ENCODE results near the gene YBX1.
"Not testable (repeated sequence)": the region's sequence is repeated elsewhere in the genome, so short reads cannot be mapped to it uniquely, and the experiment has no call there.

The YBX1 gene

DNA sequence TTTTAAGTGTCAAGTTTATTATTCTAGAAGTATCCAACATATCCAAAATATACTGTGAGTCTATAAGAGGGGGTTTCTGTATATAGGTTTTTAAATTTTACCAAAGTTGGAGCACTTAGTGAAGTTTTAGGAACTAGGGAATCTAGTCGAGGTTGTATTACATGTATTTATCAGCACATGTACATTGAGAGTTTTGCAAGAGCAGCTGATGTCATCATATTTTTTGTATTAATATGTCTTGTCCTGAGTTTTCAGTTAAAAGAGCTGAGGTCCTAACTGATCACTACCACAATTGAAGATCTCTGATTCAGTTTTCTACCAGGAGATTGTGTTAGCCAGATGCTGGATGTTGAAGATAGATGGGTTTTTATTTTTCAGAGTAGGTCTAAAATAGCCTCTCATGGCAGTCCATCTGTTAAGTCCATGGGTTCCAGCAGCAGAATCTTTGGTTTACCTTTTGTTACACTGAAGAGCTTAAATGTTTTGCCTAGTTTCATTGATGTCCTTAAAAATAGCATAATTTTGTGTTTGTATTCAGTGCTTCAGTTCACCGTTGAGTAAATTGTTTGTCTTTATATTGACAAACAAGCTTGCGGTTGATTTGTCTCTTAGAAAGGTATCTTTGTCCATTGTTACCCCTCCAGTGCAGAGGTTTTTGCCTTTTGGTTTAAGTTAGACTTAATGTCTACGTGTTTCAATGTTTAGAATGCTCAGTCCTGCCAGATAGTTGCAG is 16.0 kb downstream of the YBX1 start:
- DNase-seq (ENCODE audit: low read depth) = no peak
- TF ChIP-seq, protein P1, sequence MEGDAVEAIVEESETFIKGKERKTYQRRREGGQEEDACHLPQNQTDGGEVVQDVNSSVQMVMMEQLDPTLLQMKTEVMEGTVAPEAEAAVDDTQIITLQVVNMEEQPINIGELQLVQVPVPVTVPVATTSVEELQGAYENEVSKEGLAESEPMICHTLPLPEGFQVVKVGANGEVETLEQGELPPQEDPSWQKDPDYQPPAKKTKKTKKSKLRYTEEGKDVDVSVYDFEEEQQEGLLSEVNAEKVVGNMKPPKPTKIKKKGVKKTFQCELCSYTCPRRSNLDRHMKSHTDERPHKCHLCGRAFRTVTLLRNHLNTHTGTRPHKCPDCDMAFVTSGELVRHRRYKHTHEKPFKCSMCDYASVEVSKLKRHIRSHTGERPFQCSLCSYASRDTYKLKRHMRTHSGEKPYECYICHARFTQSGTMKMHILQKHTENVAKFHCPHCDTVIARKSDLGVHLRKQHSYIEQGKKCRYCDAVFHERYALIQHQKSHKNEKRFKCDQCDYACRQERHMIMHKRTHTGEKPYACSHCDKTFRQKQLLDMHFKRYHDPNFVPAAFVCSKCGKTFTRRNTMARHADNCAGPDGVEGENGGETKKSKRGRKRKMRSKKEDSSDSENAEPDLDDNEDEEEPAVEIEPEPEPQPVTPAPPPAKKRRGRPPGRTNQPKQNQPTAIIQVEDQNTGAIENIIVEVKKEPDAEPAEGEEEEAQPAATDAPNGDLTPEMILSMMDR (conservative IDR thresholded peaks at IDR 0.05; ENCODE audit: control insufficient read depth, insufficient read depth, low read depth, low read length) = no peak
- H3K4me3 ChIP-seq (ENCODE audit: control insufficient read depth, low read depth, low read length) = no peak overlapping the region

DNA sequence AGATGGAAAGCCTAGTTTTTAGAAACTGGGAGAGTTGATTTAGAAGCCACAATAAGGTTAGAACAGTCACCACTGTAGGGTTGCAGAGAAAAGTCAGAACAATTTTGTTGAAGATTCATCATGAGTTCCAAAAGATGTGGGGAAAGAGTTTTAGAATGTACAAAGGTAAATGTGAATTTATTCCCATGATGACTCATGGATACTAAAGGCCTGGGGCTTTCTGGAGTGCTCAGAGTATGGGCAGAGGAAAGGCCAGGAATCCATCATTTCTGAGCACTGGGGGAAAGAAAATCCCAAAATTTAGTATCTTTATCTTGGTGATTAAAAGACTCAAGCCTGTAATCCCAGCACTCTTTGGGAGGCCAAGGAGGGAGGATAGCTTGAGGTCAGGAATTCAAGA is 17.8 kb downstream of the YBX1 start:
- no peak overlapping the region for H3K4me3 ChIP-seq (ENCODE audit: control insufficient read depth, low read depth, low read length)
- TF ChIP-seq, protein P1 (conservative IDR thresholded peaks at IDR 0.05; ENCODE audit: control insufficient read depth, insufficient read depth, low read depth, low read length) = no peak
- DNase-seq (ENCODE audit: low read depth) = peak; percentile 49

DNA sequence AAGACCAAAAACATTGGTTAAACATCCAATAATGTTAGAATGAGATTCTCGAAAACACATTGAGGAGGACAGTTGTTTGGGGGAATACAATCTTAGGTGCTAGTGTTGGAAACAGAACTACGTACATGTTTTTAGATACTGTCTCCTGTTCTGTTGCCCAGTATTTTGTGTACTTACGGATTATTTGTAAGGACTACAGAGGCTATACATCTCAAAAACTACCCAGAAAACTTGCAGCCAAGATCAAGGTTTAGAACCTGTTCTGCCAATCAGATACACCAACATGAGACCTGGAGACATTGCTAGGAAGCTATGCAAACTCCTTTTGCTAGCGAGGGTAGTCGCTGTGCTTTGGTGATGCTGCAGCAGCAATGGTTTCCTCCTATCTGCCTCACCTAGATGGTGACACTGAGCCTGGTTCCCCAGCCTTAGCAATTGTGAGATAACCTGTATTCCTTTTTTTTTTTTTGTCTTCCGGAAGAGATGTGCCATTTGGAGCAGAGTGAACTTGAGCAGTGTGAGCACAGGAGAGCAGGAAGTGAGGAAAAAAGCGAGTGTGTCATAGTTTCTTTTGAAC is 21.8 kb downstream of the YBX1 start:
- TF ChIP-seq, protein P1 (conservative IDR thresholded peaks at IDR 0.05; ENCODE audit: control insufficient read depth, insufficient read depth, low read depth, low read length) = no peak
- DNase-seq (ENCODE audit: low read depth) = no peak

DNA sequence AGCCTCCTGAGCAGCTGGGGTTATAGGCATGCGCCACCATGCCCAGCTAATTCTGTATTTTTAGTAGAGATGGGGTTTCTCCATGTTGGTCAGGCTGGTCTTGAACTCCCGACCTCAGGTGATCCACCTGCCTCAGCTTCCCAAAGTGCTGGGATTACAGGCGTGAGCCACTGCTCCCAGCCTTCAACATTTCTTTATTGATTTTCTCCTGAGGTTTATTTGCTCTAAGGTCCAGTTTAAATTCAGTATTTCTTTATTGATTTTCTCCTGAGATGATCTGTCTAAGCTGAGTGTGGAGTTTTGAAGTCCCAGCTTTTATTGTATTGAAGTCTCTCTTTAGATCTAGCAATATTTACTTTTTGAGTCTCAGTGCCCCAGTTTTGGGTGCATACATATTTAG is 30.6 kb downstream of the YBX1 start:
- H3K4me3 ChIP-seq (ENCODE audit: control insufficient read depth, low read depth, low read length); DNase-seq (ENCODE audit: low read depth): not testable (repeated sequence)

More for the DNA sequence above, 21.8 kb downstream of the YBX1 start:
- H3K4me3 ChIP-seq (ENCODE audit: control insufficient read depth, low read depth, low read length) = no peak overlapping the region

DNA sequence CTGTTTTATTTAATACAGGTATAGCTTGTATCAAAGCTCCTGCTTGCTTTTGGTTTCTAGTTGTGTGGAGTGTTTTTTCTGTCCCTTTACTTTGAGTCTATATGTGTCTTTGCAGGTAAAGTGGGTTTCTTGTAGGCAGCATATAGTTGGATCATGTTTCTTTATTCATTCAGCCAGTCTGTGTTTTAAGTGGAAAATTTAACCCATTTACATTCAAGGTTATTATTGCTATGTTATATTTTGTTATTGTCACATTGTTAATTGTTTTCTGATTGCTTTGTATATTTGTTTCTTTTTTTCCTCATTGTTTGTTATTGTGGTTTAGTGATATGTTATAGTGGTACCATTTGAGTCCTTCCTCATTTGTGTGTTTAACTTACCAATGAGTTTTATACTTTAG is 31.1 kb downstream of the YBX1 start:
- TF ChIP-seq, protein P1 (conservative IDR thresholded peaks at IDR 0.05; ENCODE audit: control insufficient read depth, insufficient read depth, low read depth, low read length) = no peak
- H3K4me3 ChIP-seq (ENCODE audit: control insufficient read depth, low read depth, low read length) = no peak overlapping the region
- no peak for DNase-seq (ENCODE audit: low read depth)

DNA sequence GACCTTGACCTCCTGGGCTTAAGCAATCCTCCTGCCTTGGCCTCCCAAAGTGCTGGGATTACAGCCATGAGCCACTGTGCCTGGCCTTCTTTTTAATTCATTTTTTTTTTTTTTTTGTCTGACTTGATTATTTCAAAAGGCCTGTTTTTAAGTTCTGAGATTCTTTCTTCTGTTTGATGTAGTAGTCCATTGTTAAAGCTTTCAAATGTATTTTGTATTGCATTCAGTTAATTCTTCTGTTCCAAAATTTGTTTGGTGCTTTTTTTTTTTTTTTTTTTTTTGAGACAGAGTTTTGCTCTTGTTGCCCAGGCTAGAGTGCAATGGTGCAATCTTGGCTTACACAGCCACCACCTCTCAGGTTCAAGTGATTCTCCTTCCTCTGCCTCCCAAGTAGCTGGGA is 32.2 kb downstream of the YBX1 start:
- not testable (repeated sequence) for H3K4me3 ChIP-seq (ENCODE audit: control insufficient read depth, low read depth, low read length); DNase-seq (ENCODE audit: low read depth)

DNA sequence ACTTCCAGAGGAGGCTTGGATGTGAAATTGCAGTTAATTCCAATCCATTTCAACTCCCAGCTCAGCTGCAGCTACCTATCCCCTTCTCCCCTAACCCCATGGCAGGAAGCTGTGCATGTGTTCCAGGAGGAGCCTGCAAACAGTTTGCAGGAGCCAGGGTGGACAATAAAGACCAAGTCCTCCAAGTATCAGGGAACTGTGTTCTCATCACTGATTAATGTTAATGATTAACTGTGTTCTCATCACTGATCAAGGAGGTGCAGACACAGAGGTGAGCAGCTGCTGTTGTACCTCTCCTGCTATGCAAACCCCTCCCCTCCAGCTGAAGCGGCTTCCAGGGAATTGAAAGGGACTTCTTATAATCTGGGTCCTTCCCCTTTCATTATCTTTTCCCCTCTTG is 38.6 kb downstream of the YBX1 start:
- DNase-seq (ENCODE audit: low read depth) = no peak
- TF ChIP-seq, protein P1 (conservative IDR thresholded peaks at IDR 0.05; ENCODE audit: control insufficient read depth, insufficient read depth, low read depth, low read length) = no peak
- H3K4me3 ChIP-seq (ENCODE audit: control insufficient read depth, low read depth, low read length) = no peak overlapping the region

DNA sequence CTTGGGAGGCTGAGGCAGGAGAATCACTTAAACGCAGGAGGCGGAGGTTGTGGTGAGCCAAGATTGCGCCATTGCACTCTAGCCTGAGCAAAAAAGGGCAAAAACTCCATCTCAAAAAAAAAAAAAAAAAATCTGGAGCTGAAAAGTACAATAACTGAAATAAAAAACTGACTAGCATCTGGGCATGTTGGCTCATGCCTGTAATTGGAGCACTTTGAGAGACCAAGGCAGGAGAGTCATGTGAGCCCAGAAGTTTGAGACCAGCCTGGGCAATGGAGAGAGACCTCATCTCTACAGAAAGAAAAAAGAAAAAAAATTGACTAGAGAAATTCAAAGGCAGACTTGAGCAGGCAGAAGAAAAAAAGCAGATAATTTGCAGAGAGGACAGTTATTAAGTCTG is 39.7 kb downstream of the YBX1 start:
- TF ChIP-seq, protein P1 (conservative IDR thresholded peaks at IDR 0.05; ENCODE audit: control insufficient read depth, insufficient read depth, low read depth, low read length) = no peak
- H3K4me3 ChIP-seq (ENCODE audit: control insufficient read depth, low read depth, low read length) = no peak overlapping the region
- no peak for DNase-seq (ENCODE audit: low read depth)

DNA sequence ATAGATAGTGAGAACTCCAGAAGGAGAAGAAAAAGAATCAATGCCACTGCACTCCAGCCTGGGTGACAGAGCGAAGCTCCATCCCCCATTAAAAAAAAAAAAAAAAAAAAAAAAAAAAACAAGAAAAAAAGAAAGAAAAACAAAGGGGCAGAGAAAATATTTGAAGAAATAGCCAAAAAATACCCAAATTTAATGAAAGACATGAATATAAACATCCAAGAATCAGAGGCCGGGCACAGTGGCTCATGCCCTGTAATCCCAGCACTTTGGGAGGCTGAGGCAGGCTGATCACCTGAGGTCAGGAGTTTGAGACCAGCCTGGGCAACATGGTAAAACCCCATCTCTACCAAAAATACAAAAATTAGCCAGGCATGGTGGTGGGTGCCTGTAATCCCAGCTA is 40.2 kb downstream of the YBX1 start:
- not testable (repeated sequence) for DNase-seq (ENCODE audit: low read depth); H3K4me3 ChIP-seq (ENCODE audit: control insufficient read depth, low read depth, low read length)

All from fibroblast of mammary gland (primary cell).